ENCODE results near the gene URM1. TPM values are rescaled to one million over a fixed set of nuclear protein-coding genes. Genes with fewer than 3 reads are reported as not detected.

The URM1 gene
- total RNA-seq, 1 experiment from 2014 or later = 46.6 TPM

GRCh38 chr9:128349125-128349524 lies 22.0 kb upstream of the URM1 start:
- Histone ChIP-seq H3K18ac (ENCODE audit: insufficient read length, low read depth, low read length) (no peak overlapping the region), H3K56ac (ENCODE audit: insufficient read length, low read depth, low read length) (no peak overlapping the region), H3K79me2 (ENCODE audit: insufficient read depth, low read length) (no peaks in the 10 kb centered on the region), H2BK20ac (ENCODE audit: low read depth, low read length, poor library complexity, severe bottlenecking) (no peak overlapping the region), H3K4me2 (ENCODE audit: insufficient read depth, insufficient read length, low read length) (no peak overlapping the region), H3K23ac (ENCODE audit: insufficient read length, low read depth, low read length) (no peak overlapping the region), H2BK5ac (ENCODE audit: insufficient read length, low read length) (no peak overlapping the region), H3K27ac (ENCODE audit: insufficient read length, low read depth, low read length) (no peak overlapping the region), H4K20me1 (ENCODE audit: control insufficient read depth, insufficient read depth, insufficient read length) (no peaks in the 10 kb centered on the region), H2BK120ac (ENCODE audit: low read depth, low read length, poor library complexity, severe bottlenecking) (no peak overlapping the region), H4K91ac (ENCODE audit: insufficient read length, low read depth, low read length) (no peak overlapping the region), H4K8ac (replicated peaks; ENCODE audit: insufficient read length, low read depth, low read length) (no peak overlapping the region), H3T11ph (ENCODE audit: low read length) (no peak overlapping the region), H3K4ac (ENCODE audit: low read depth, low read length) (no peak overlapping the region), H3K4me1 (ENCODE audit: insufficient read depth, low read length) (no peaks in the 10 kb centered on the region), H3K14ac (ENCODE audit: insufficient read depth, low read length) (no peak overlapping the region), H2AFZ (ENCODE audit: low read length) (no peak overlapping the region), H3K23me2 (ENCODE audit: insufficient read length, low read depth, low read length, poor library complexity, severe bottlenecking) (no peaks in the 10 kb centered on the region), H3K9me3 (ENCODE audit: control insufficient read depth, low read depth, low read length) (no peaks in the 10 kb centered on the region), H3K9ac (ENCODE audit: extremely low read depth, insufficient read length, low read length) (no peak overlapping the region), H4K5ac (ENCODE audit: insufficient read length, low read depth, low read length) (no peak overlapping the region), H3K79me1 (ENCODE audit: insufficient read depth, low read depth, low read length, poor library complexity, severe bottlenecking) (no peaks in the 10 kb centered on the region), H2AK5ac (ENCODE audit: insufficient read length, low read length) (no peak overlapping the region), H2BK12ac (ENCODE audit: insufficient read length, low read depth, low read length) (no peak overlapping the region), H3K27me3 (ENCODE audit: insufficient read depth, low read length) (no peaks in the 10 kb centered on the region), H2BK15ac (ENCODE audit: low read depth, low read length) (no peak overlapping the region)
- Mint-ChIP-seq H3K36me3 (ENCODE audit: insufficient read depth in 1 of 3, low read depth in 3 of 3) (peaks cover 4 to 42% (median 17%) of the 10 kb centered on the region in 3 experiments; a peak in 5 of 7 replicates), H3K4me3 (peak overlapping the region in 1 of 2 experiments; percentile 47; a peak in 2 of 5 replicates), H3K9me3 (no peaks in the 10 kb centered on the region), H3K4me1 (no peaks in the 10 kb centered on the region), H3K27me3 (ENCODE audit: low read depth) (no peaks in the 10 kb centered on the region), H3K27ac (no peak overlapping the region; a peak in 1 of 7 replicates)
- no peak for DNase-seq
- no peak for TF ChIP-seq CTCF (conservative IDR thresholded peaks at IDR 0.05)
- WGBS (ENCODE audit: extremely low coverage, insufficient read length, low lambda C conversion rate) = no CpG with 5 or more reads among the region's 2 CpGs

Data from H9 (cell line).